ENCODE results near the gene CILP2.

The CILP2 gene

DNA sequence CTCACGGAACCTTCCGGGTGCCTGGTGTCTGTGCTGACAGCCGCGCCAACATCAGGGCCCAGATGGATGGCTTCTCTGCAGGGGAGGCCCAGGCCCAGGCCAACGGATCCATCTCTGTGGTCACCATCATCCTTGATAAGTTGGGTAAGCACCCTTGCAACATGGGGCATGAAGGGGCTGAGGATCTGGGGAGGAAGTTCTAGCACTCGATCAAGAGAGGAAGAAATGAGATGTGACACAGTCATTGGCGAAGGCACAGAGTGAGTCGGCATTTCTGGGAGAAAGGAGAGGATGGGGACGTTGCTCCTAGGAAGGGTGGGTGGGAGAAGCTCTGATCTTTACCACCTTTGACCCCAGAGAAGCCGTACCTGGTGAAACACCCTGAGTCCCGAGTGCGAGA, 4.4 kb downstream of the CILP2 start:
- POLR2A ChIA-PET (ENCODE audit: low non-redundant PET) = no interaction called here
- CTCF ChIA-PET = no interaction called here

DNA sequence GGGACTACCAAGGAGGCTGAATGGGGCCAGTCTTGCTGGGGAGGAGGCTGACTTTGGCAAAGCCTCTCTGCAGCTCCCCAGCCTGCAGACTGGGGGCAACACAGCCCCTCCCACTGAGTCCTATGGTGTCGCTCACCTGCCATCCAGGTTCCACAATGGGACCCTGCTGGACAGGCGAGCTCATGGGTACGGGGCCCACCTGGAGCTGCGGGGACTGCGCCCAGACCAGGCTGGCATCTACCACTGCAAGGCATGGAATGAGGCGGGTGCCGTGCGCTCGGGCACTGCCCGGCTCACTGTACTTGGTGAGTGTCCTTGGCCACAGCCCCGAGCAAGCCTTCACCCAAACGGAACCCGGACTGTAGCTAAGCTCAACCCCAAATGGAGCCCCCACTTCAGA, 5.0 kb downstream of the CILP2 start:
- TF ChIP-seq, protein P1, sequence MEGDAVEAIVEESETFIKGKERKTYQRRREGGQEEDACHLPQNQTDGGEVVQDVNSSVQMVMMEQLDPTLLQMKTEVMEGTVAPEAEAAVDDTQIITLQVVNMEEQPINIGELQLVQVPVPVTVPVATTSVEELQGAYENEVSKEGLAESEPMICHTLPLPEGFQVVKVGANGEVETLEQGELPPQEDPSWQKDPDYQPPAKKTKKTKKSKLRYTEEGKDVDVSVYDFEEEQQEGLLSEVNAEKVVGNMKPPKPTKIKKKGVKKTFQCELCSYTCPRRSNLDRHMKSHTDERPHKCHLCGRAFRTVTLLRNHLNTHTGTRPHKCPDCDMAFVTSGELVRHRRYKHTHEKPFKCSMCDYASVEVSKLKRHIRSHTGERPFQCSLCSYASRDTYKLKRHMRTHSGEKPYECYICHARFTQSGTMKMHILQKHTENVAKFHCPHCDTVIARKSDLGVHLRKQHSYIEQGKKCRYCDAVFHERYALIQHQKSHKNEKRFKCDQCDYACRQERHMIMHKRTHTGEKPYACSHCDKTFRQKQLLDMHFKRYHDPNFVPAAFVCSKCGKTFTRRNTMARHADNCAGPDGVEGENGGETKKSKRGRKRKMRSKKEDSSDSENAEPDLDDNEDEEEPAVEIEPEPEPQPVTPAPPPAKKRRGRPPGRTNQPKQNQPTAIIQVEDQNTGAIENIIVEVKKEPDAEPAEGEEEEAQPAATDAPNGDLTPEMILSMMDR (conservative IDR thresholded peaks at IDR 0.05; ENCODE audit: low read depth) = no peak
- DNase-seq (ENCODE audit: low spot score) = no peak
- POLR2A ChIA-PET (ENCODE audit: low non-redundant PET) = no interaction called here
- H3K27ac ChIP-seq = no peak overlapping the region
- CTCF ChIA-PET = interaction anchor here (1.8 to 2.2 kb wide), 2 partner anchors 10 to 11 kb away, joined by 7 to 8 read pairs; no protein-coding TSS in a partner anchor

More for the DNA sequence above, 4.4 kb downstream of the CILP2 start:
- no peak for DNase-seq (ENCODE audit: low spot score)
- H3K27ac ChIP-seq = no peak overlapping the region
- TF ChIP-seq, protein P1 (conservative IDR thresholded peaks at IDR 0.05; ENCODE audit: low read depth) = no peak

DNA sequence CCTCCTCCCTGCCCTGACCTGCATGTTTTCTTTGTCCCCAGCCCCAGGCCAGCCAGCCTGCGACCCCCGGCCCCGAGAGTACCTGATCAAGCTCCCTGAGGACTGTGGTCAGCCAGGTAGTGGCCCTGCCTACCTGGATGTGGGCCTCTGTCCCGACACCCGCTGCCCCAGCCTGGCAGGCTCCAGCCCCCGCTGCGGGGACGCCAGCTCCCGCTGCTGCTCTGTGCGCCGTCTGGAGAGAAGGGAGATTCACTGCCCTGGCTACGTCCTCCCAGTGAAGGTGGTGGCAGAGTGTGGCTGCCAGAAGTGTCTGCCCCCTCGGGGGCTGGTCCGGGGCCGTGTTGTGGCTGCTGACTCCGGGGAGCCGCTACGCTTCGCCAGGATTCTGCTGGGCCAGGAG, 5.6 kb downstream of the CILP2 start:
- TF ChIP-seq, protein P1 (conservative IDR thresholded peaks at IDR 0.05; ENCODE audit: low read depth) = no peak
- no peak overlapping the region for H3K27ac ChIP-seq
- POLR2A ChIA-PET (ENCODE audit: low non-redundant PET) = no interaction called here
- CTCF ChIA-PET = interaction anchor here (0.7 to 2.2 kb wide), 3 partner anchors 9 to 96 kb away, joined by 3 to 8 read pairs (median 7); no protein-coding TSS in a partner anchor
- DNase-seq (ENCODE audit: low spot score) = no peak

DNA sequence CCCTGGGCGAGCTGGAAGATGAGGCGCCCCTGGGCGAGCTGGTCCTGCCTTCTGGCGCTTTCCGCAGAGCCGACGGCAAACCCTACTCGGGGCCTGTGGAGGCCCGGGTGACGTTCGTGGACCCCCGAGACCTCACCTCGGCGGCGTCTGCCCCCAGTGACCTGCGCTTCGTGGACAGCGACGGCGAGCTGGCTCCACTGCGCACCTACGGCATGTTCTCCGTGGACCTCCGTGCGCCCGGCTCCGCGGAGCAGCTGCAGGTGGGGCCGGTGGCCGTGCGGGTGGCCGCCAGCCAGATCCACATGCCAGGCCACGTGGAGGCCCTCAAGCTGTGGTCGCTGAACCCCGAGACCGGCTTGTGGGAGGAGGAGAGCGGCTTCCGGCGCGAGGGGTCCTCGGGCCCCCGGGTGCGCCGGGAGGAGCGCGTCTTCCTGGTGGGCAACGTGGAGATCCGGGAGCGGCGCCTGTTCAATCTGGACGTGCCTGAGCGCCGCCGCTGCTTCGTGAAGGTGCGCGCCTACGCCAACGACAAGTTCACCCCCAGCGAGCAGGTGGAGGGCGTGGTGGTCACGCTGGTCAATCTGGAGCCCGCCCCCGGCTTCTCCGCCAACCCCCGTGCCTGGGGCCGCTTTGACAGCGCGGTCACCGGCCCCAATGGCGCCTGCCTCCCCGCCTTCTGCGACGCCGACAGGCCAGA, 6.3 kb downstream of the CILP2 start:
- H3K27ac ChIP-seq = no peak overlapping the region
- TF ChIP-seq, protein P1 (conservative IDR thresholded peaks at IDR 0.05; ENCODE audit: low read depth) = no peak
- DNase-seq (ENCODE audit: low spot score) = no peak
- ChIA-PET CTCF (interaction anchor here (1.8 to 2.2 kb wide), 2 partner anchors 8 to 12 kb away, joined by 7 to 8 read pairs; no protein-coding TSS in a partner anchor), POLR2A (ENCODE audit: low non-redundant PET) (no interaction called here)

DNA sequence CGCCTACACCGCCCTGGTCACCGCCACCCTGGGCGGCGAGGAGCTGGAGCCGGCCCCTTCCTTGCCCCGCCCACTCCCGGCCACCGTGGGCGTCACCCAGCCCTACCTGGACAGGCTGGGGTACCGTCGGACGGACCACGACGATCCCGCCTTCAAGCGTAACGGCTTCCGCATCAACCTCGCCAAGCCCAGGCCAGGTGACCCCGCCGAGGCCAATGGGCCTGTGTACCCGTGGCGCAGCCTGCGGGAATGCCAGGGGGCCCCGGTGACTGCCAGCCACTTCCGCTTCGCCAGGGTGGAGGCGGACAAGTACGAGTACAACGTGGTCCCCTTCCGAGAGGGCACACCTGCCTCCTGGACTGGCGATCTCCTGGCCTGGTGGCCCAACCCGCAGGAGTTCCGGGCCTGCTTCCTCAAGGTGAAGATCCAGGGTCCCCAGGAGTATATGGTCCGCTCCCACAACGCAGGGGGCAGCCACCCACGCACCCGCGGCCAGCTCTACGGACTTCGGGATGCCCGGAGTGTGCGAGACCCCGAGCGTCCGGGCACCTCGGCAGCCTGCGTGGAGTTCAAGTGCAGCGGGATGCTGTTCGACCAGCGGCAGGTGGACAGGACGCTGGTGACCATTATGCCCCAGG, 7.0 kb downstream of the CILP2 start:
- CTCF ChIA-PET = interaction anchor here (2.2 kb wide), 1 partner anchor 13 kb away, joined by 7 read pairs; no protein-coding TSS in a partner anchor
- POLR2A ChIA-PET (ENCODE audit: low non-redundant PET) = no interaction called here
- no peak overlapping the region for H3K27ac ChIP-seq
- TF ChIP-seq, protein P1 (conservative IDR thresholded peaks at IDR 0.05; ENCODE audit: low read depth) = no peak
- DNase-seq (ENCODE audit: low spot score) = no peak

DNA sequence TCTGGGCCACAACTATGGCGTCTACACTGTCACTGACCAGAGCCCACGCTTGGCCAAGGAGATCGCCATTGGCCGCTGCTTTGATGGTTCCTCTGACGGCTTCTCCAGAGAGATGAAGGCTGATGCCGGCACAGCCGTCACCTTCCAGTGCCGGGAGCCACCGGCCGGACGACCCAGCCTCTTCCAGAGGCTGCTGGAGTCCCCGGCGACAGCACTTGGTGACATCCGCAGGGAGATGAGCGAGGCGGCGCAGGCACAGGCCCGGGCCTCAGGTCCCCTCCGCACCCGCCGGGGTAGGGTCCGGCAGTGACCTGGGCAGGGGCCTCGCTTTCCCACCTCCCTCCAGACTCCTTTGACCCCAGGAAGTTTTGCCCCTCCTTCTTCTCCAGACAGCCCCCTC, 7.6 kb downstream of the CILP2 start:
- CTCF ChIA-PET = no interaction called here
- no peak overlapping the region for H3K27ac ChIP-seq
- TF ChIP-seq, protein P1 (conservative IDR thresholded peaks at IDR 0.05; ENCODE audit: low read depth) = no peak
- no peak for DNase-seq (ENCODE audit: low spot score)
- POLR2A ChIA-PET (ENCODE audit: low non-redundant PET) = no interaction called here
